ENCODE measurements around the gene SLC9A7.

The SLC9A7 gene

DNA sequence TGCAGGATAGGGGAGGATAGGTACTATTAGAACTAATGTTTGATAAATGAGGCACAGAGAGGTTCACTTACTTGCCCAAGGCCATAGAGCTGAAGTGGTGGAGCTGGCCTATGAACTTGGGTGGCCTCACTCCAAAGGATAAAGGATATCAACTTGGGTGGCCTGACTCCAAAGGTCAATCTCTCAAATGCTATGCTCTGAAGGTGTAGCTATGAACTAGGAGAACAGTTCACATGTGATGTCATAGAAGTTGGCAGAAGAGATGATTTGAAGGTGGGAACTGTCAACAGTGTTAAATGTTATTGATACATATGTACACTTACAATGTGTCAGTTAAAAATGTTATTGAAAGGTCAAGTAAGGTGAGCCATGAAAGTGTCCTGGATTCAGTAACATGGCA lies 191.5 kb downstream of the SLC9A7 start:
- no peak overlapping the region for H3K4me3 ChIP-seq (ENCODE audit: low read depth, low read length)
- no peak overlapping the region for H2AK5ac ChIP-seq (ENCODE audit: low read length)
- H3K79me1 ChIP-seq (ENCODE audit: low read length): no peaks in the 10 kb centered on the region
- H2AFZ ChIP-seq (ENCODE audit: insufficient read depth, low read length, poor library complexity): no peak overlapping the region
- H3K9me3 ChIP-seq (ENCODE audit: insufficient read depth, low read depth, low read length): no peaks in the 10 kb centered on the region
- no peak overlapping the region for H3K4ac ChIP-seq (ENCODE audit: low read depth, low read length)
- H3K23ac ChIP-seq (ENCODE audit: low read length): no peak overlapping the region
- no peak overlapping the region for H2BK120ac ChIP-seq (ENCODE audit: insufficient read depth, low read length, poor library complexity)
- H3K27me3 ChIP-seq (ENCODE audit: insufficient read depth, low read length): no peaks in the 10 kb centered on the region
- no peaks in the 10 kb centered on the region for H3K36me3 ChIP-seq (ENCODE audit: control insufficient read depth in 1 of 2, insufficient read depth in 2 of 2, low read length in 2 of 2)
- no peak overlapping the region for H2BK12ac ChIP-seq (ENCODE audit: low read length)
- H3K79me2 ChIP-seq (ENCODE audit: control insufficient read depth, insufficient read depth, low read length, poor library complexity): no peaks in the 10 kb centered on the region
- H3K14ac ChIP-seq (ENCODE audit: low read length): no peak overlapping the region
- no peak overlapping the region for H3K27ac ChIP-seq (ENCODE audit: low read depth, low read length)
- H3K18ac ChIP-seq (ENCODE audit: low read length): no peak overlapping the region
- no peak for DNase-seq
- no peaks in the 10 kb centered on the region for H3K4me1 ChIP-seq (ENCODE audit: control insufficient read depth in 1 of 2, insufficient read depth in 2 of 2, low read length in 2 of 2)
- H4K12ac ChIP-seq (ENCODE audit: low read depth, low read length): no peak overlapping the region
- no peak overlapping the region for H2BK5ac ChIP-seq (ENCODE audit: low read depth, low read length, poor library complexity)
- H4K91ac ChIP-seq (ENCODE audit: low read depth, low read length): no peak overlapping the region
- no peak overlapping the region for H3K4me2 ChIP-seq (ENCODE audit: low read length)
- no peak overlapping the region for H4K8ac ChIP-seq (ENCODE audit: low read depth, low read length)
- no peak overlapping the region for H3K9ac ChIP-seq (ENCODE audit: low read length)

DNA sequence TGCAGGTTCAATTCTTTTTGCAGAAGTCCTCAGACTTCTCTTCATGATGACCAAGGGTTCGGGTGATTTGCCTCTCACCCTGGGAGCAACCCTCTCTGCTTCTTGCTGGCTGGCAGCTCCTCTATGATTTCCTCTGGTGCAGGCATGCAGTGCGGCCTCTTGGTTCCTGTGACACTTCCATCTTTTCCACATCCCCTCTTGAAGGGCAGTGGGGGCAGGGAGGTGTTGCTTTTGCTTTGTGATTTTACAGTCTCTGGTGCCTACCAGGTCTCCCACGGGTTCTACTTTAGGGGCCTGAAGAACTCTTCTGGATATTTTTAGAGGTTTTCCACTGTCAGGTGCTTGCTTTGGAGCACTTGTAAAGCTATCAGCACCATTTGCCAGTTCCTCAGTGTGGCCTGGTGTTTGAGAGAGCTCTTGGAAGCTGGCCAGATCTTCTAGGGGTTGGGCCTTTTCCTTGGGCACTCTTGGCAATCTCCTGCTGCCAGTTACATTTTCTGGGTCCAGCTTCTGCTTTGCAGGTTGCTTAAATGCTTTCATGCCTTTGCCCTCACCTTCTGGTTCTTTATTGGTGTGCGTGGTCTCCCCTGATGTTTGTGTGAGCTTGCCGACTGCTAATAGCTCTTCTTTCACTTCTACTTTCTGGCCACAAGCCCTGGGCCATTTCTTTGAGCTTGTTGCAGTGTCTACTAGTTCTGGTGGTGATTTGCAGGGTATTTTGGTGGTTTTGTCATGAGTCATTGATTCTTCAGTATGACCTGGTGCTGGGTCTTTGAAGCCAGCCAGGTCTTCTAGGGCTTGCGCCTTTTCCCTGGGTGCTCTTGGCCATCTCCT lies 196.9 kb downstream of the SLC9A7 start:
- no peak overlapping the region for H3K4me2 ChIP-seq (ENCODE audit: low read length)
- H3K79me1 ChIP-seq (ENCODE audit: low read length): no peaks in the 10 kb centered on the region
- no peak overlapping the region for H3K9ac ChIP-seq (ENCODE audit: low read length)

DNA sequence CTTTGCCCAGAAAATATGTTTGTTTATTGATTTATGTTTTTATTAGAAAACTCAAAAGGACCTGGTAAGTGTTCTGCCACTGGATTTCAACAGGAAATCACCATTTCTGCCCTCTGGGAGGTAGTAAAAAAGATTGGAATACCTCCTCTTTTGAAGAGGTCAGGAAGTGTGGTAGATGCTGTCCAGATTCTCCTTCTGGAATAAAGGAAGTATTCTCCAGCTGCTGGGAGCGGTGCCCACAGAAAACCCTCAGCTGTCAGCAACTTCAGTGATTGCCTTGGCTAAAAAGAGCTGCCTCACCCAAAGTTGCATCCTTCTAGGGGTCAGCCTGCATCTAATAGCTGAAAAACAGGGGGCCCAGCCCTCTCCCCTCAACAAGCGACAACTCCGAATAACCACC lies 199.9 kb downstream of the SLC9A7 start:
- Histone ChIP-seq H3K14ac (ENCODE audit: low read length) (no peak overlapping the region), H3K4me1 (ENCODE audit: control insufficient read depth in 1 of 2, insufficient read depth in 2 of 2, low read length in 2 of 2) (peaks cover 0 to 2% of the 10 kb centered on the region in 2 experiments), H2BK120ac (ENCODE audit: insufficient read depth, low read length, poor library complexity) (no peak overlapping the region), H3K27ac (ENCODE audit: low read depth, low read length) (no peak overlapping the region), H2BK5ac (ENCODE audit: low read depth, low read length, poor library complexity) (no peak overlapping the region), H4K91ac (ENCODE audit: low read depth, low read length) (no peak overlapping the region), H3K36me3 (ENCODE audit: control insufficient read depth in 1 of 2, insufficient read depth in 2 of 2, low read length in 2 of 2) (no peaks in the 10 kb centered on the region), H3K4me3 (ENCODE audit: low read depth, low read length) (no peak overlapping the region), H3K79me2 (ENCODE audit: control insufficient read depth, insufficient read depth, low read length, poor library complexity) (no peaks in the 10 kb centered on the region), H4K12ac (ENCODE audit: low read depth, low read length) (no peak overlapping the region), H3K9ac (ENCODE audit: low read length) (no peak overlapping the region), H2AK5ac (ENCODE audit: low read length) (no peak overlapping the region), H4K8ac (ENCODE audit: low read depth, low read length) (no peak overlapping the region), H3K18ac (ENCODE audit: low read length) (no peak overlapping the region), H3K9me3 (ENCODE audit: insufficient read depth, low read depth, low read length) (no peaks in the 10 kb centered on the region), H3K23ac (ENCODE audit: low read length) (no peak overlapping the region), H3K4ac (ENCODE audit: low read depth, low read length) (no peak overlapping the region), H3K27me3 (ENCODE audit: insufficient read depth, low read length) (no peaks in the 10 kb centered on the region), H2BK12ac (ENCODE audit: low read length) (no peak overlapping the region), H3K4me2 (ENCODE audit: low read length) (no peak overlapping the region), H3K79me1 (ENCODE audit: low read length) (no peaks in the 10 kb centered on the region), H2AFZ (ENCODE audit: insufficient read depth, low read length, poor library complexity) (no peak overlapping the region)
- no peak for DNase-seq
- no CpG with 5 or more reads among the region's 3 CpGs for WGBS (ENCODE audit: extremely low coverage, insufficient coverage, insufficient read length)

More for the DNA sequence above, 196.9 kb downstream of the SLC9A7 start:
- Histone ChIP-seq H3K4ac (ENCODE audit: low read depth, low read length) (no peak overlapping the region), H4K91ac (ENCODE audit: low read depth, low read length) (no peak overlapping the region), H4K12ac (ENCODE audit: low read depth, low read length) (no peak overlapping the region), H3K9me3 (ENCODE audit: insufficient read depth, low read depth, low read length) (no peaks in the 10 kb centered on the region), H3K14ac (ENCODE audit: low read length) (no peak overlapping the region), H2BK120ac (ENCODE audit: insufficient read depth, low read length, poor library complexity) (no peak overlapping the region), H3K4me1 (ENCODE audit: control insufficient read depth in 1 of 2, insufficient read depth in 2 of 2, low read length in 2 of 2) (peaks cover 0 to 2% of the 10 kb centered on the region in 2 experiments), H2BK12ac (ENCODE audit: low read length) (no peak overlapping the region), H2BK5ac (ENCODE audit: low read depth, low read length, poor library complexity) (no peak overlapping the region), H3K27ac (ENCODE audit: low read depth, low read length) (no peak overlapping the region), H3K23ac (ENCODE audit: low read length) (no peak overlapping the region), H2AFZ (ENCODE audit: insufficient read depth, low read length, poor library complexity) (no peak overlapping the region), H4K8ac (ENCODE audit: low read depth, low read length) (no peak overlapping the region), H2AK5ac (ENCODE audit: low read length) (no peak overlapping the region), H3K4me3 (ENCODE audit: low read depth, low read length) (no peak overlapping the region), H3K18ac (ENCODE audit: low read length) (no peak overlapping the region), H3K27me3 (ENCODE audit: insufficient read depth, low read length) (no peaks in the 10 kb centered on the region), H3K36me3 (ENCODE audit: control insufficient read depth in 1 of 2, insufficient read depth in 2 of 2, low read length in 2 of 2) (no peaks in the 10 kb centered on the region), H3K79me2 (ENCODE audit: control insufficient read depth, insufficient read depth, low read length, poor library complexity) (no peaks in the 10 kb centered on the region)
- WGBS (ENCODE audit: extremely low coverage, insufficient coverage, insufficient read length): no CpG with 5 or more reads among the region's 6 CpGs
- DNase-seq: peak in 1 of 2 donors; percentile 6

DNA sequence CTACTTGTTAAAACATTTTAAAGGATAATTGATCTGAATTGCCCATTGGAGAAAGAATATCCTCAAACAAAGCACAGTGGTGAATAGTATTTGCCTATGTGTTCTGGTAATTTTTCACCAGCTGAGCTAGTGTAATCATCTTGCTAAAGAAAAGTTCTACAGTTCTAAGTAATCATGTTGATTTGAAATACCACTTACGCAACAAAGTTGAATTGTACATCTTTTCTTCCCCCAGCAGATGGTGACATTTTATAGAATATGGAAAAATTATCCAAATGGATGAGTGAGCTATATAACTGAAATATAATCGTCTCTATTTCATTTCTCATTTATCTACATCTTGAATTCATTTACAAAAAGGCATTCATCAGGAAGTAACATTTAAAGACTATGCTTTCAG lies 204.0 kb downstream of the SLC9A7 start:
- Histone ChIP-seq H3K79me1 (ENCODE audit: low read length) (peaks cover 2% of the 10 kb centered on the region), H2BK12ac (ENCODE audit: low read length) (no peak overlapping the region), H4K8ac (ENCODE audit: low read depth, low read length) (no peak overlapping the region), H3K9ac (ENCODE audit: low read length) (no peak overlapping the region), H3K18ac (ENCODE audit: low read length) (no peak overlapping the region), H3K36me3 (ENCODE audit: control insufficient read depth in 1 of 2, insufficient read depth in 2 of 2, low read length in 2 of 2) (no peaks in the 10 kb centered on the region), H3K27ac (ENCODE audit: low read depth, low read length) (no peak overlapping the region), H2BK120ac (ENCODE audit: insufficient read depth, low read length, poor library complexity) (no peak overlapping the region), H3K79me2 (ENCODE audit: control insufficient read depth, insufficient read depth, low read length, poor library complexity) (no peaks in the 10 kb centered on the region), H3K4me1 (ENCODE audit: control insufficient read depth in 1 of 2, insufficient read depth in 2 of 2, low read length in 2 of 2) (no peaks in the 10 kb centered on the region), H3K4me2 (ENCODE audit: low read length) (no peak overlapping the region), H4K91ac (ENCODE audit: low read depth, low read length) (no peak overlapping the region), H3K9me3 (ENCODE audit: insufficient read depth, low read depth, low read length) (no peaks in the 10 kb centered on the region), H2AFZ (ENCODE audit: insufficient read depth, low read length, poor library complexity) (no peak overlapping the region), H4K12ac (ENCODE audit: low read depth, low read length) (no peak overlapping the region), H3K23ac (ENCODE audit: low read length) (no peak overlapping the region), H3K14ac (ENCODE audit: low read length) (no peak overlapping the region), H2BK5ac (ENCODE audit: low read depth, low read length, poor library complexity) (no peak overlapping the region), H3K27me3 (ENCODE audit: insufficient read depth, low read length) (no peaks in the 10 kb centered on the region), H3K4me3 (ENCODE audit: low read depth, low read length) (no peak overlapping the region), H2AK5ac (ENCODE audit: low read length) (no peak overlapping the region), H3K4ac (ENCODE audit: low read depth, low read length) (no peak overlapping the region)
- no CpG with 5 or more reads among the region's 2 CpGs for WGBS (ENCODE audit: extremely low coverage, insufficient coverage, insufficient read length)
- DNase-seq: peak in 1 of 2 donors; percentile 38
